Fibroblast of upper back skin (primary cell): ENCODE results near the gene AMER1.

ENCODE experiments used
- DNase-seq: peaks from one replicate; pipeline ENCODE4 v3.0.0-alpha.2; 2013

Gene AMER1

GRCh38 chrX:64182208-64182607, 23.3 kb downstream of the AMER1 start:
- DNase-seq: no peak

DNA sequence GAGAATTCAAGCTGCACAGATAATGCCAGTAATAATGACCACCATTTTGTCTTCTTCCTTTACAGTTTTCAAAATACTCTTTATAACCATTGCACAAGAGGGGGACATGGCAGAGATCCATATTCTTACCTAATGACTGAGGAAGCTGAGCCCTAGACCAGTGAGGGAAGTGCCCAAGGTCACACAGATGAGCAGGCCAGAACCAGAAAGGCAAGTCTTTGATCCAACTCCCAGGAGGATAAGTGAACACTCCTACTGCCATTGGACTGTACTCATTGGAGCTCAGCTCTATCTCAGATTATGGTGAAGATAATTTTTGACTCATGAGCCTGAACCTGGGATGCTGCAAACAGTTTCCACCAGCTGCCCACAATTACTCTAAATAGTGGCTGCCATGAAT, 28.6 kb downstream of the AMER1 start:
- DNase-seq: no peak

DNA sequence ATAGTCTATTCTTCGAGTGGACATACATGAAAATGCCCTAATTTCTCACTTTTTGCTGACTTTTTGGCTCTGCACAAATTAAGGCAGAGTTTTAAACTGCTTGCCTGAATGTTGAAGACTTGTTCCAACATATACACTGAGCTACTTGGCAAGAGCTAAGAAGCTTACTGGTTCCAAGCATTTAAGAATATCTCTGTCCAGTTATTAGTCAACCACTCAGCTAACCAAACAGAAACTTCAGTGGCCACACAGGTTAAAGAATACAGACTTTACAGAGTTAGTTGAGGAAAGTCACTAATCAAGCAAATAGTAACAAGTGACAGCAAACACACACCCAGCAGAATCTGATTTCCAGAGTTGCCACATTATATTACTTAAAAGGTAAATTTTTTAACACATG, 35.5 kb downstream of the AMER1 start:
- DNase-seq: no peak

GRCh38 chrX:64152857-64153256, 52.7 kb downstream of the AMER1 start:
- no peak for DNase-seq

DNA sequence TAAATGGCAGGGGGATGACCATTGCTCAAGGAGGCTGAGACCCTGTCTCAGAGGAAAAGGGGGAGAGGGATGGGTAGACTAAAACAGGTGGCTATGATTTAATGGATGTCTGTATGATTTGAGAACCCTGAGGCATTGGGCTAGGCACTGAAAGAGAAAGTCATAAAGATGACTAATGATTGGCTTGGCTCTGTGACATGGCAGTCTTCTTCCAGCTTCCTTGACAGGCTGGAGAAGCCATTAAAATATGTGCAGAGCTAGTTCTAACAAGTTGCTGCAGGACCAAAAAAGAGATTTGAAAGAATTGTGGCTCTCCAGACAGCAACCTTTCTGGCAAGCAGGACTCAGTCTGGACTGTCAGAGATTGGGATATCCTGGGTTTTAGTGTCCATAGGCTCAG, 53.6 kb downstream of the AMER1 start:
- DNase-seq: no peak

DNA sequence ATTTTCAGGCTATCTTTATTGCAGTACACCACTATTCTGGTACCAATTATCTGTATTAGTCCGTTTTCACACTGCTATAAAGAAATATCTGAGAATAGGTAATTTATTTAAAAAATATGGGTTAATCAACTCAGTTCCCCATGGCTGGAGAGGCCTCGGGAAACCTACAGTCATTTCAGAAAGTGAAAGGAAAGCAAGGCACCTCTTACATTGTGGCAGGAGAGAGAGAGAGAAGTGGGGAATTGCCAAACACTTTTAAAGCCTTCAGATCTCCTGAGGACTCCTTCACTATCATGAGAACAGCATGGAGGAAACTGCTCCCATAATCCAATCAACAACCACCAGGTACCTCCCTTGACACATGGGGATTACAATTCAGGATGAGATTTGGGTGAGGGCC, 54.7 kb downstream of the AMER1 start:
- DNase-seq: no peak
